Colonic mucosa (tissue), 4 donors: ENCODE results near the gene SAMD14. TPM values are rescaled to one million over a fixed set of nuclear protein-coding genes. Genes with fewer than 3 reads are reported as not detected.

Experiments
- DNase-seq: peaks from one replicate; pipeline ENCODE4 v3.0.0-alpha.2; 2020
- H3K27ac ChIP-seq: fragments of 200-600 bp; one replicate; pipeline ENCODE4 v1.8.0; 2021
- H3K27me3 ChIP-seq: fragments of 200-600 bp; one replicate; pipeline ENCODE4 v1.8.0; 2021
- H3K36me3 ChIP-seq: fragments of 200-600 bp; one replicate; pipeline ENCODE4 v1.8.0; 2021
- H3K4me1 ChIP-seq: fragments of 200-600 bp; one replicate; pipeline ENCODE4 v1.8.0; 2021; ENCODE audit warnings: mild to moderate bottlenecking
- H3K4me3 ChIP-seq: fragments of 200-600 bp; one replicate; pipeline ENCODE4 v1.8.0; 2021
- H3K9ac ChIP-seq, 2 donors: one replicate each; pipeline ENCODE4 v1.7.0; 2013; ENCODE audit warnings: control low read depth in 2 of 2, low read depth in 2 of 2, low read length in 2 of 2
- H3K9me3 ChIP-seq: fragments of 200-600 bp; one replicate; pipeline ENCODE4 v1.8.0; 2021
- CTCF ChIP-seq: fragments of 200-600 bp; IDR thresholded peaks from one replicate; pipeline ENCODE4 v1.8.0; 2022; ENCODE audit warnings: antibody characterized with exemption, mild to moderate bottlenecking
- intact Hi-C: fragments of 100-400 bp; cut with DNase I; formaldehyde crosslinking; loops from one replicate; pipeline ENCODE4 v1.14.1; 2022
- total RNA-seq, 2 donors: library from RNA; stranded (reverse); fragmentation: NEBNext Ultra II Directional in 1 of 2; extraction: Animal tissue kit (Norgen Biotek cat#: 25700) in 1 of 2; gene quantifications; one replicate each; pipeline ENCODE4 v1.2.1, GENCODE V29; 2021
- donor health status: healthy.
- donor health status: DM: no; HTN: no; CAD: no.
- donor health status: DM: no; HTN: no; CAD: no.

SAMD14 gene
- total RNA-seq, 2 donors from 2014 or later: 0.77 to 2.3 TPM

GRCh38 chr17:50080096-50080480 is 49.9 kb downstream of the SAMD14 start:
- DNase-seq: no peak
- Histone ChIP-seq H3K9ac (peak overlapping the region in 1 of 2 donors; percentile 12), H3K9me3 (no peaks in the 10 kb centered on the region), H3K27me3 (no peaks in the 10 kb centered on the region), H3K36me3 (peaks cover 5% of the 10 kb centered on the region), H3K27ac (no peak overlapping the region), H3K4me1 (peaks cover 5% of the 10 kb centered on the region), H3K4me3 (no peak overlapping the region)
- TF ChIP-seq CTCF: no peak
- intact Hi-C loops: no loop called here

- peak; percentile 77 for TF ChIP-seq CTCF
- H3K4me1 ChIP-seq: peaks cover 5% of the 10 kb centered on the region
- peak overlapping the region in 1 of 2 donors; percentile 23 for H3K9ac ChIP-seq
- H3K27ac ChIP-seq: no peak overlapping the region
- no peaks in the 10 kb centered on the region for H3K27me3 ChIP-seq
- H3K36me3 ChIP-seq: peaks cover 5% of the 10 kb centered on the region
- no peaks in the 10 kb centered on the region for H3K9me3 ChIP-seq
- H3K4me3 ChIP-seq: no peak overlapping the region
- intact Hi-C loops: loop anchor here (5.0 kb wide), 1 partner anchor 52 kb away; no protein-coding TSS in a partner anchor
- peak; percentile 89 for DNase-seq
These were observed 50.4 kb downstream of the SAMD14 start for GRCh38 chr17:50079334-50080095.

GRCh38 chr17:50078430-50078829 is 51.5 kb downstream of the SAMD14 start:
- Histone ChIP-seq H3K9ac (no peak overlapping the region), H3K27me3 (no peaks in the 10 kb centered on the region), H3K27ac (no peak overlapping the region), H3K4me3 (no peak overlapping the region), H3K4me1 (peaks cover 5% of the 10 kb centered on the region), H3K9me3 (no peaks in the 10 kb centered on the region), H3K36me3 (peaks cover 5% of the 10 kb centered on the region)
- intact Hi-C loops: loop anchor here (5.0 kb wide), 1 partner anchor 51 kb away; no protein-coding TSS in a partner anchor
- no peak for DNase-seq
- TF ChIP-seq CTCF: no peak

- intact Hi-C loops: loop anchor here (5.0 kb wide), 1 partner anchor 49 kb away; no protein-coding TSS in a partner anchor
- no peak overlapping the region for H3K27ac ChIP-seq
- H3K27me3 ChIP-seq: no peaks in the 10 kb centered on the region
- no peak overlapping the region for H3K4me3 ChIP-seq
- no peak for TF ChIP-seq CTCF
- DNase-seq: no peak
- H3K36me3 ChIP-seq: peaks cover 5% of the 10 kb centered on the region
- no peak overlapping the region for H3K9ac ChIP-seq
- peaks cover 5% of the 10 kb centered on the region for H3K4me1 ChIP-seq
- H3K9me3 ChIP-seq: no peaks in the 10 kb centered on the region
These were observed 53.2 kb downstream of the SAMD14 start for GRCh38 chr17:50076591-50077235.

GRCh38 chr17:50076221-50076590 is 53.8 kb downstream of the SAMD14 start:
- Histone ChIP-seq H3K36me3 (peaks cover 6% of the 10 kb centered on the region), H3K4me1 (peaks cover 5% of the 10 kb centered on the region), H3K9ac (no peak overlapping the region), H3K4me3 (no peak overlapping the region), H3K9me3 (no peaks in the 10 kb centered on the region), H3K27ac (no peak overlapping the region), H3K27me3 (no peaks in the 10 kb centered on the region)
- intact Hi-C loops: loop anchor here (5.0 kb wide), 1 partner anchor 49 kb away; no protein-coding TSS in a partner anchor
- TF ChIP-seq CTCF: no peak
- DNase-seq: no peak
